Activated CD8-positive, alpha-beta T cell treated with anti-CD3 and anti-CD28 coated beads, Interleukin-2, amount 10 ng/mL, durations not matched to agents 7 days and 5 days (primary cell): ENCODE measurements around the gene GRK5. TPM values are rescaled to one million over a fixed set of nuclear protein-coding genes. Genes with fewer than 3 reads are reported as not detected.

Experiments used
- ATAC-seq: fragments of 150-1000 bp; cut with Tn5 transposase; one replicate; pipeline ENCODE4 v1.10.0; 2021; ENCODE audit warnings: moderate library complexity
- CTCF ChIA-PET: fragments of 350-600 bp; sonication (Branson Sonifier 250); formaldehyde crosslinking; loops from one replicate; lab custom pipeline; 2021; ENCODE audit warnings: antibody characterized with exemption; lab: Charles Lee
- POLR2A ChIA-PET: fragments of 350-600 bp; sonication (Branson Sonifier 250); formaldehyde crosslinking; loops from one replicate; lab custom pipeline; 2021; ENCODE audit warnings: antibody characterized with exemption; lab: Charles Lee
- DNase-seq: peaks from one replicate; pipeline ENCODE4 v3.0.0-alpha.2; 2020
- H3K27ac Mint-ChIP-seq: one replicate; pipeline ENCODE4 v1.8.0; 2021; ENCODE audit warnings: mild to moderate bottlenecking, mixed read lengths
- H3K27me3 Mint-ChIP-seq: one replicate; pipeline ENCODE4 v1.8.0; 2021; ENCODE audit warnings: low read depth, mixed read lengths
- H3K36me3 Mint-ChIP-seq: one replicate; pipeline ENCODE4 v1.8.0; 2021; ENCODE audit warnings: low read depth, mixed read lengths
- H3K4me1 Mint-ChIP-seq: one replicate; pipeline ENCODE4 v1.8.0; 2021; ENCODE audit warnings: low read depth, mixed read lengths
- H3K4me3 Mint-ChIP-seq: one replicate; pipeline ENCODE4 v1.8.0; 2021; ENCODE audit warnings: mild to moderate bottlenecking, mixed read lengths
- H3K9me3 Mint-ChIP-seq: one replicate; pipeline ENCODE4 v1.8.0; 2022; ENCODE audit warnings: mixed read lengths; ENCODE audit not compliant: insufficient read depth
- total RNA-seq, 2 experiments: library from RNA; stranded (reverse); gene quantifications; one replicate each; pipeline ENCODE4 v1.2.3, GENCODE V29; 2021

GRK5 gene
- total RNA-seq, 2 experiments from 2014 or later = 16.9 to 17.6 TPM

- no peak for DNase-seq
- Mint-ChIP-seq H3K27ac (no peak overlapping the region), H3K9me3 (no peaks in the 10 kb centered on the region), H3K36me3 (no peaks in the 10 kb centered on the region), H3K4me3 (no peak overlapping the region), H3K4me1 (peaks cover 13% of the 10 kb centered on the region), H3K27me3 (peaks cover 12% of the 10 kb centered on the region)
- ChIA-PET CTCF (interaction anchor here (2.1 kb wide), 1 partner anchor 20 kb away, joined by 8 read pairs; no protein-coding TSS in a partner anchor), POLR2A (no interaction called here)
- ATAC-seq = no peak
Observed at GRCh38 chr10:119465085-119465484, 257.7 kb downstream of the GRK5 start.

- Mint-ChIP-seq H3K4me1 (peaks cover 13% of the 10 kb centered on the region), H3K9me3 (no peaks in the 10 kb centered on the region), H3K27ac (no peak overlapping the region), H3K4me3 (no peak overlapping the region), H3K27me3 (peaks cover 12% of the 10 kb centered on the region), H3K36me3 (no peaks in the 10 kb centered on the region)
- ChIA-PET CTCF (interaction anchor here (0.6 to 2.1 kb wide), 2 partner anchors 21 to 267 kb away, joined by 3 to 8 read pairs; no protein-coding TSS in a partner anchor), POLR2A (no interaction called here)
- ATAC-seq (no peak), DNase-seq (no peak)
Observed at GRCh38 chr10:119466076-119466475, 258.7 kb downstream of the GRK5 start.

GRCh38 chr10:119466655-119467054 lies 259.3 kb downstream of the GRK5 start:
- peaks cover 12% of the 10 kb centered on the region for H3K27me3 Mint-ChIP-seq
- H3K4me3 Mint-ChIP-seq = no peak overlapping the region
- no peak overlapping the region for H3K27ac Mint-ChIP-seq
- H3K9me3 Mint-ChIP-seq = no peaks in the 10 kb centered on the region
- H3K36me3 Mint-ChIP-seq = no peaks in the 10 kb centered on the region
- ChIA-PET CTCF (interaction anchor here (2.1 kb wide), 1 partner anchor 22 kb away, joined by 8 read pairs; no protein-coding TSS in a partner anchor), POLR2A (no interaction called here)
- DNase-seq (peak; percentile 40), ATAC-seq (peak; percentile 44)
- H3K4me1 Mint-ChIP-seq = peaks cover 13% of the 10 kb centered on the region

- CTCF ChIA-PET = no interaction called here
- no peaks in the 10 kb centered on the region for H3K36me3 Mint-ChIP-seq
Observed at GRCh38 chr10:119468542-119469324, 261.4 kb downstream of the GRK5 start.

GRCh38 chr10:119469325-119469707 lies 261.9 kb downstream of the GRK5 start:
- ATAC-seq (no peak), DNase-seq (no peak)
- peaks cover 9% of the 10 kb centered on the region for H3K27me3 Mint-ChIP-seq
- no peaks in the 10 kb centered on the region for H3K36me3 Mint-ChIP-seq
- H3K9me3 Mint-ChIP-seq = no peaks in the 10 kb centered on the region
- H3K4me3 Mint-ChIP-seq = no peak overlapping the region
- CTCF ChIA-PET = interaction anchor here (0.9 to 1.5 kb wide), 2 partner anchors 20 to 24 kb away, joined by 4 to 6 read pairs; no protein-coding TSS in a partner anchor
- H3K27ac Mint-ChIP-seq = no peak overlapping the region
- H3K4me1 Mint-ChIP-seq = peaks cover 13% of the 10 kb centered on the region
- POLR2A ChIA-PET = no interaction called here

More at GRCh38 chr10:119468542-119469324, 261.4 kb downstream of the GRK5 start:
- no peak for DNase-seq
- POLR2A ChIA-PET = no interaction called here
- peaks cover 13% of the 10 kb centered on the region for H3K4me1 Mint-ChIP-seq
- no peaks in the 10 kb centered on the region for H3K9me3 Mint-ChIP-seq
- H3K4me3 Mint-ChIP-seq = no peak overlapping the region
- no peak for ATAC-seq
- peaks cover 9% of the 10 kb centered on the region for H3K27me3 Mint-ChIP-seq
- no peak overlapping the region for H3K27ac Mint-ChIP-seq

GRCh38 chr10:119469846-119470245 lies 262.5 kb downstream of the GRK5 start:
- H3K4me1 Mint-ChIP-seq = peaks cover 13% of the 10 kb centered on the region
- POLR2A ChIA-PET = no interaction called here
- ATAC-seq = no peak
- no peaks in the 10 kb centered on the region for H3K9me3 Mint-ChIP-seq
- H3K27ac Mint-ChIP-seq = no peak overlapping the region
- H3K27me3 Mint-ChIP-seq = peaks cover 9% of the 10 kb centered on the region
- no peak overlapping the region for H3K4me3 Mint-ChIP-seq
- CTCF ChIA-PET = interaction anchor here (0.8 to 1.5 kb wide), 3 partner anchors 20 to 68 kb away, joined by 3 to 6 read pairs (median 4); no protein-coding TSS in a partner anchor
- H3K36me3 Mint-ChIP-seq = no peaks in the 10 kb centered on the region
- no peak for DNase-seq

GRCh38 chr10:119470920-119471702 lies 263.7 kb downstream of the GRK5 start:
- no peak for ATAC-seq
- peaks cover 6% of the 10 kb centered on the region for H3K27me3 Mint-ChIP-seq

GRCh38 chr10:119473771-119474170 lies 266.4 kb downstream of the GRK5 start:
- Mint-ChIP-seq H3K4me3 (no peak overlapping the region), H3K4me1 (peaks cover 18% of the 10 kb centered on the region), H3K27me3 (peaks cover 6% of the 10 kb centered on the region), H3K36me3 (no peaks in the 10 kb centered on the region), H3K27ac (no peak overlapping the region), H3K9me3 (no peaks in the 10 kb centered on the region)
- CTCF ChIA-PET = no interaction called here
- DNase-seq (no peak), ATAC-seq (no peak)
- POLR2A ChIA-PET = no interaction called here

More at GRCh38 chr10:119470920-119471702, 263.7 kb downstream of the GRK5 start:
- no peaks in the 10 kb centered on the region for H3K9me3 Mint-ChIP-seq
- no peaks in the 10 kb centered on the region for H3K36me3 Mint-ChIP-seq
- ChIA-PET CTCF (interaction anchor here (0.8 to 1.8 kb wide), 5 partner anchors 26 to 272 kb away, joined by 3 to 7 read pairs (median 5); no protein-coding TSS in a partner anchor), POLR2A (no interaction called here)
- peaks cover 9% of the 10 kb centered on the region for H3K4me1 Mint-ChIP-seq
- H3K4me3 Mint-ChIP-seq = no peak overlapping the region
- DNase-seq = no peak
- H3K27ac Mint-ChIP-seq = no peak overlapping the region

- Mint-ChIP-seq H3K9me3 (no peaks in the 10 kb centered on the region), H3K36me3 (no peaks in the 10 kb centered on the region), H3K4me1 (peaks cover 26% of the 10 kb centered on the region), H3K4me3 (no peak overlapping the region), H3K27me3 (peaks cover 6% of the 10 kb centered on the region), H3K27ac (no peak overlapping the region)
- CTCF ChIA-PET = interaction anchor here (1.0 kb wide), 1 partner anchor 31 kb away, joined by 3 read pairs; no protein-coding TSS in a partner anchor
- ATAC-seq (no peak), DNase-seq (no peak)
- POLR2A ChIA-PET = no interaction called here
Observed at GRCh38 chr10:119474606-119475005, 267.2 kb downstream of the GRK5 start.

- ChIA-PET CTCF (interaction anchor here (2.4 kb wide), 1 partner anchor 278 kb away, joined by 7 read pairs; no protein-coding TSS in a partner anchor), POLR2A (no interaction called here)
- peaks cover 27% of the 10 kb centered on the region for H3K4me1 Mint-ChIP-seq
- no peak for ATAC-seq
- no peaks in the 10 kb centered on the region for H3K36me3 Mint-ChIP-seq
- H3K27ac Mint-ChIP-seq = no peak overlapping the region
- peaks cover 4% of the 10 kb centered on the region for H3K27me3 Mint-ChIP-seq
- H3K4me3 Mint-ChIP-seq = no peak overlapping the region
- DNase-seq = no peak
- H3K9me3 Mint-ChIP-seq = no peaks in the 10 kb centered on the region
Observed at GRCh38 chr10:119477444-119477843, 270.1 kb downstream of the GRK5 start.

- no peaks in the 10 kb centered on the region for H3K9me3 Mint-ChIP-seq
- POLR2A ChIA-PET = interaction anchor here (1.2 kb wide), 1 partner anchor 64 kb away, joined by 5 read pairs; the partner anchor contains the start of gene RGS10
- H3K36me3 Mint-ChIP-seq = no peaks in the 10 kb centered on the region
- CTCF ChIA-PET = interaction anchor here (1.2 to 2.4 kb wide), 9 partner anchors 11 to 279 kb away, joined by 3 to 27 read pairs (median 4); partner anchors contain the start of genes GRK5 and RGS10
- H3K27me3 Mint-ChIP-seq = peaks cover 4% of the 10 kb centered on the region
- peak; percentile 40 for DNase-seq
- peak; percentile 79 for ATAC-seq
- peak overlapping the region; percentile 8 for H3K4me3 Mint-ChIP-seq
- peaks cover 27% of the 10 kb centered on the region for H3K4me1 Mint-ChIP-seq
- H3K27ac Mint-ChIP-seq = peak overlapping the region; percentile 7
Observed at GRCh38 chr10:119478111-119478802, 270.9 kb downstream of the GRK5 start.
